GM19324 (cell line): ENCODE results near the gene GDAP2.
"Not testable (repeated sequence)": the region's sequence is repeated elsewhere in the genome, so short reads cannot be mapped to it uniquely, and the experiment has no call there.

Experiments
- ATAC-seq: cut with Tn5 transposase; IDR thresholded peaks from one replicate; pipeline ENCODE4 v1.9.1; 2021; ENCODE audit warnings: mild to moderate bottlenecking, moderate library complexity; ENCODE audit not compliant: unreplicated experiment, low FRiP score

The GDAP2 gene

GRCh38 chr1:117902944-117903343 is 26.5 kb downstream of the GDAP2 start:
- no peak for ATAC-seq

GRCh38 chr1:117899801-117900200 is 29.6 kb downstream of the GDAP2 start:
- ATAC-seq = no peak

- no peak for ATAC-seq
Observed at GRCh38 chr1:117897551-117897950, 31.9 kb downstream of the GDAP2 start.

GRCh38 chr1:117895482-117896114 is 33.8 kb downstream of the GDAP2 start:
- ATAC-seq = peak; percentile 52

GRCh38 chr1:117894078-117894477 is 35.3 kb downstream of the GDAP2 start:
- no peak for ATAC-seq

- no peak for ATAC-seq
Observed at GRCh38 chr1:117892512-117892911, 36.9 kb downstream of the GDAP2 start.

GRCh38 chr1:117890452-117890851 is 39.0 kb downstream of the GDAP2 start:
- no peak for ATAC-seq

- no peak for ATAC-seq
Observed at GRCh38 chr1:117886101-117886795, 43.2 kb downstream of the GDAP2 start.

- no peak for ATAC-seq
Observed at GRCh38 chr1:117883616-117884015, 45.8 kb downstream of the GDAP2 start.

GRCh38 chr1:117879284-117879683 is 50.1 kb downstream of the GDAP2 start:
- ATAC-seq = no peak

GRCh38 chr1:117877823-117878222 is 51.6 kb downstream of the GDAP2 start:
- no peak for ATAC-seq

GRCh38 chr1:117871013-117871412 is 58.4 kb downstream of the GDAP2 start:
- ATAC-seq = no peak

- no peak for ATAC-seq
Observed at GRCh38 chr1:117861694-117862093, 67.7 kb downstream of the GDAP2 start.

- ATAC-seq = no peak
Observed at GRCh38 chr1:117860896-117861610, 68.4 kb downstream of the GDAP2 start.

GRCh38 chr1:117859901-117860300 is 69.5 kb downstream of the GDAP2 start:
- no peak for ATAC-seq

- ATAC-seq = no peak
Observed at GRCh38 chr1:117857418-117857817, 72.0 kb downstream of the GDAP2 start.

GRCh38 chr1:117852853-117853553 is 76.4 kb downstream of the GDAP2 start:
- no peak for ATAC-seq

- no peak for ATAC-seq
Observed at GRCh38 chr1:117851687-117852086, 77.7 kb downstream of the GDAP2 start.

GRCh38 chr1:117846674-117847425 is 82.6 kb downstream of the GDAP2 start:
- no peak for ATAC-seq

- ATAC-seq = not testable (repeated sequence)
Observed at GRCh38 chr1:117844478-117844877, 84.9 kb downstream of the GDAP2 start.
